HL-60/S4 treated with retinoic acid at 250 ng/mL for 4 days and 3 days (cell line): ENCODE results near the gene ESYT3.
"Not testable (repeated sequence)": the region's sequence is repeated elsewhere in the genome, so short reads cannot be mapped to it uniquely, and the experiment has no call there.

Source experiments
- in situ Hi-C: fragments of 300-500 bp; cut with MboI; formaldehyde crosslinking; loops from 2 replicates; pipeline ENCODE4 v1.7.0; 2022; ENCODE audit warnings: low sequenced_read_pairs

ESYT3 gene

GRCh38 chr3:138407236-138407907 lies 27.0 kb upstream of the ESYT3 start:
- in situ Hi-C loops: no loop called here

GRCh38 chr3:138408751-138409570 lies 25.5 kb upstream of the ESYT3 start:
- in situ Hi-C loops: no loop called here

- in situ Hi-C loops: no loop called here
These were observed 21.4 kb upstream of the ESYT3 start for GRCh38 chr3:138412821-138413551.

GRCh38 chr3:138416236-138416635 lies 18.2 kb upstream of the ESYT3 start:
- in situ Hi-C loops: not testable (repeated sequence)

- in situ Hi-C loops: no loop called here
These were observed 16.8 kb upstream of the ESYT3 start for GRCh38 chr3:138417559-138417982.

GRCh38 chr3:138418601-138419206 lies 15.7 kb upstream of the ESYT3 start:
- in situ Hi-C loops: no loop called here

GRCh38 chr3:138423316-138423715 lies 11.1 kb upstream of the ESYT3 start:
- in situ Hi-C loops: no loop called here

- in situ Hi-C loops: no loop called here
These were observed 10.1 kb upstream of the ESYT3 start for GRCh38 chr3:138424323-138424722.

GRCh38 chr3:138426211-138426610 lies 8.2 kb upstream of the ESYT3 start:
- in situ Hi-C loops: no loop called here

GRCh38 chr3:138426754-138427153 lies 7.7 kb upstream of the ESYT3 start:
- in situ Hi-C loops: not testable (repeated sequence)

- in situ Hi-C loops: no loop called here
These were observed 4.8 kb upstream of the ESYT3 start for GRCh38 chr3:138429665-138430064.

GRCh38 chr3:138432576-138433240 lies 1.7 kb upstream of the ESYT3 start:
- in situ Hi-C loops: no loop called here

GRCh38 chr3:138433892-138434275 lies 532 bp upstream of the ESYT3 start:
- in situ Hi-C loops: no loop called here

GRCh38 chr3:138434875-138435772 lies 708 bp downstream of the ESYT3 start:
- in situ Hi-C loops: no loop called here

GRCh38 chr3:138435840-138436239 lies 1.4 kb downstream of the ESYT3 start:
- in situ Hi-C loops: no loop called here

- in situ Hi-C loops: no loop called here
These were observed 2.9 kb downstream of the ESYT3 start for GRCh38 chr3:138437281-138437680.

- in situ Hi-C loops: no loop called here
These were observed 4.5 kb downstream of the ESYT3 start for GRCh38 chr3:138438896-138439295.

- in situ Hi-C loops: no loop called here
These were observed 5.2 kb downstream of the ESYT3 start for GRCh38 chr3:138439646-138440045.

GRCh38 chr3:138440121-138440521 lies 5.7 kb downstream of the ESYT3 start:
- in situ Hi-C loops: no loop called here

GRCh38 chr3:138440596-138440995 lies 6.2 kb downstream of the ESYT3 start:
- in situ Hi-C loops: no loop called here
